HepG2 (cell line): ENCODE measurements around the gene PCSK6. TPM values are rescaled to one million over a fixed set of nuclear protein-coding genes. Genes with fewer than 3 reads are reported as not detected.
A peak's percentile ranks its signal among the peaks of the same experiment; 100 is the strongest.

Experiments used
- EP300 ChIP-seq, 3 experiments: sonication (generic) in 1 of 3; formaldehyde crosslinking in 1 of 3; IDR thresholded peaks; 2 replicates each; pipeline versions ENCODE4 v1.5.1 to v1.6.1; 2011 to 2020; ENCODE audit warnings: low read depth in 2 of 3, low read length in 2 of 3, borderline replicate concordance in 1 of 3, improper control_type of control experiment in 1 of 3, mild to moderate bottlenecking in 1 of 3, missing genetic modification reagents in 1 of 3, moderate library complexity in 1 of 3
- HNRNPL ChIP-seq: fragments of 200-400 bp; formaldehyde crosslinking; IDR thresholded peaks from 2 replicates; pipeline ENCODE4 v1.6.1; 2017; ENCODE audit warnings: mild to moderate bottlenecking, low read depth, low read length
- IRF2 ChIP-seq: IDR thresholded peaks from 2 replicates; pipeline ENCODE4 v1.6.1; 2018; ENCODE audit warnings: missing genetic modification reagents, missing compliant biosample characterization
- MLX ChIP-seq: IDR thresholded peaks from 2 replicates; pipeline ENCODE4 v1.6.1; 2016
- NCOR1 ChIP-seq: fragments of 200-600 bp; sonication (generic); IDR thresholded peaks from 2 replicates; pipeline ENCODE4 v1.7.0; 2017; ENCODE audit warnings: antibody characterized with exemption, low read length, borderline replicate concordance
- NFAT5 ChIP-seq: sonication (generic); formaldehyde crosslinking; IDR thresholded peaks from 2 replicates; pipeline ENCODE4 v1.4.0; 2020; ENCODE audit warnings: missing genetic modification reagents
- PAF1 ChIP-seq: IDR thresholded peaks from 2 replicates; pipeline ENCODE4 v1.6.1; 2016; ENCODE audit warnings: missing genetic modification reagents, missing compliant biosample characterization
- REPIN1 ChIP-seq: sonication (generic); formaldehyde crosslinking; IDR thresholded peaks from 2 replicates; pipeline ENCODE4 v1.8.0; 2022; ENCODE audit warnings: missing genetic modification reagents, low read depth, mild to moderate bottlenecking, borderline replicate concordance
- RXRB ChIP-seq: IDR thresholded peaks from 2 replicates; pipeline ENCODE4 v1.6.1; 2016; ENCODE audit warnings: borderline replicate concordance, missing genetic modification reagents, missing compliant biosample characterization
- SMYD3 ChIP-seq: sonication (generic); formaldehyde crosslinking; IDR thresholded peaks from 2 replicates; pipeline ENCODE4 v1.8.1; 2023; ENCODE audit warnings: mild to moderate bottlenecking, missing genetic modification reagents
- SP2 ChIP-seq: sonication (generic); formaldehyde crosslinking; IDR thresholded peaks from 2 replicates; pipeline ENCODE4 v1.5.1; 2020; ENCODE audit warnings: mild to moderate bottlenecking, missing genetic modification reagents
- TCF7L2 ChIP-seq: IDR thresholded peaks from 2 replicates; pipeline ENCODE4 v1.6.1; 2011; ENCODE audit warnings: mild to moderate bottlenecking, low read depth, low read length, moderate library complexity
- ZBTB43 ChIP-seq: sonication (generic); formaldehyde crosslinking; conservative IDR thresholded peaks from 2 replicates; pipeline ENCODE4 v1.4.0; 2020; ENCODE audit warnings: missing genetic modification reagents
- ZBTB7B ChIP-seq: sonication (generic); formaldehyde crosslinking; IDR thresholded peaks from 2 replicates; pipeline ENCODE4 v1.4.0; 2020; ENCODE audit warnings: missing genetic modification reagents
- ZMYM2 ChIP-seq: sonication (generic); formaldehyde crosslinking; IDR thresholded peaks from 2 replicates; pipeline ENCODE4 v1.8.0; 2022; ENCODE audit warnings: mild to moderate bottlenecking, missing genetic modification reagents
- ZNF136 ChIP-seq: sonication (generic); formaldehyde crosslinking; IDR thresholded peaks from 2 replicates; pipeline ENCODE4 v1.8.1; 2022; ENCODE audit warnings: low read depth, mild to moderate bottlenecking, moderate library complexity, missing genetic modification reagents
- ZNF232 ChIP-seq: sonication (generic); formaldehyde crosslinking; IDR thresholded peaks from 2 replicates; pipeline ENCODE4 v1.4.0; 2020; ENCODE audit warnings: missing genetic modification reagents, borderline replicate concordance
- ZNF367 ChIP-seq: sonication (generic); formaldehyde crosslinking; IDR thresholded peaks from 2 replicates; pipeline ENCODE4 v1.4.0; 2020; ENCODE audit warnings: missing genetic modification reagents, borderline replicate concordance
- ZNF512 ChIP-seq: sonication (generic); formaldehyde crosslinking; IDR thresholded peaks from 2 replicates; pipeline ENCODE4 v1.4.0; 2020; ENCODE audit warnings: mild to moderate bottlenecking, missing genetic modification reagents
- ZNF761 ChIP-seq: sonication (generic); formaldehyde crosslinking; conservative IDR thresholded peaks from 2 replicates; pipeline ENCODE4 v1.4.0; 2020; ENCODE audit warnings: mild to moderate bottlenecking, missing genetic modification reagents
- ZNF777 ChIP-seq: sonication (generic); formaldehyde crosslinking; IDR thresholded peaks from 2 replicates; pipeline ENCODE4 v1.4.0; 2020; ENCODE audit warnings: missing genetic modification reagents
- polyA plus RNA-seq, 8 experiments: library from polyadenylated mRNA; depleted of rRNA in 3 of 8; stranded (reverse) in 7 of 8; unstranded in 1 of 8; fragments of >200 nt; fragmentation: Illumina TruSeq in 4 of 8; extraction: Trizol in 4 of 8; gene quantifications; 2 replicates each; pipeline versions ENCODE4 v1.2.1 to v1.2.3, GENCODE V29; 2011 to 2016; ENCODE audit warnings: low read depth in 4 of 8, missing spikeins in 1 of 8, mixed read lengths in 1 of 8; ENCODE audit not compliant: insufficient read depth in 1 of 8
- total RNA-seq, 5 experiments: library from RNA; depleted of rRNA; stranded (reverse); fragments of >200 nt; fragmentation: Illumina TruSeq; extraction: Trizol; gene quantifications; 2 replicates each; pipeline ENCODE4 v1.2.3, GENCODE V29; 2016; ENCODE audit warnings: low read depth in 1 of 5

PCSK6 gene
- total and polyA plus RNA-seq, 2 of the 13 experiments (the other 11 are each of a cell fraction or from before 2014, with no cell fraction given): 56.5 to 155 TPM

- TF ChIP-seq REPIN1 (peak; percentile 95), ZMYM2 (CRISPR knock-in tag) (peak; percentile 48; the same call in 1 of the 2 replicates), PAF1 (CRISPR knock-in tag) (no peak), IRF2 (CRISPR knock-in tag) (peak; percentile 96), ZBTB7B (peak; percentile 78; the same call in 1 of the 2 replicates), ZNF232 (peak; percentile 80; the same call in 1 of the 2 replicates), ZNF512 (CRISPR knock-in tag) (no peak), NCOR1 (peak; percentile 99), ZNF777 (CRISPR knock-in tag) (peak; percentile 40), TCF7L2 (0 out of 2 replicates have a peak, but pooled peaks have one; percentile 22), RXRB (CRISPR knock-in tag) (peak; percentile 98), ZBTB43 (CRISPR knock-in tag) (peak; percentile 93), ZNF761 (peak; percentile 37; the same call in 1 of the 2 replicates), ZNF367 (CRISPR knock-in tag) (no peak), SMYD3 (peak; percentile 78; the same call in 1 of the 2 replicates), SP2 (CRISPR knock-in tag) (0 out of 2 replicates have a peak, but pooled peaks have one; percentile 41), EP300 (IDR thresholded peaks at IDR 0.05; ENCODE audit: low read depth in 2 of 2, low read length in 2 of 2) (peak; percentile 88 to 99), EP300 (CRISPR knock-in tag; IDR thresholded peaks at IDR 0.05; ENCODE audit: borderline replicate concordance) (peak; percentile 99), MLX (CRISPR knock-in tag) (peak; percentile 92), NFAT5 (CRISPR knock-in tag) (0 out of 2 replicates have a peak, but pooled peaks have one; percentile 28), ZNF136 (CRISPR knock-in tag) (no peak), HNRNPL (peak; percentile 74)
Observed at GRCh38 chr15:101439285-101439919, 50.1 kb downstream of the PCSK6 start (continued).
